ENCODE measurements around the gene CAMLG. TPM values are rescaled to one million over a fixed set of nuclear protein-coding genes. Genes with fewer than 3 reads are reported as not detected.

CAMLG gene
- total and polyA plus RNA-seq, 2 of the 13 experiments (the other 11 are each of a cell fraction or from before 2014, with no cell fraction given), result 14.2 to 19.8 TPM

GRCh38 chr5:134758504-134759341 is 20.4 kb downstream of the CAMLG start, which contains the start of gene DDX46 (continued):
- TF ChIP-seq ARID5B (CRISPR knock-in tag; IDR thresholded peaks at IDR 0.05), result peak; percentile 73
- no peak for TF ChIP-seq ZNF773 (CRISPR knock-in tag; IDR thresholded peaks at IDR 0.05; ENCODE audit: borderline replicate concordance)
- peak; percentile 92 for TF ChIP-seq ZSCAN31 (CRISPR knock-in tag; IDR thresholded peaks at IDR 0.05; ENCODE audit: low read depth)
- TF ChIP-seq CBFB (CRISPR knock-in tag; IDR thresholded peaks at IDR 0.05), result 0 out of 2 replicates have a peak, but pooled peaks have one; percentile 82
- TF ChIP-seq GMEB1 (CRISPR knock-in tag; IDR thresholded peaks at IDR 0.05; ENCODE audit: borderline replicate concordance), result peak; percentile 97
- TF ChIP-seq AFF4 (CRISPR knock-in tag; IDR thresholded peaks at IDR 0.05), result no peak
- TF ChIP-seq ZNF816 (CRISPR knock-in tag; IDR thresholded peaks at IDR 0.05; ENCODE audit: borderline replicate concordance), result peak; percentile 81; the same call in 1 of the 2 replicates
- no peak for TF ChIP-seq NCOA5 (CRISPR knock-in tag; IDR thresholded peaks at IDR 0.05)
- peak; percentile 99 for TF ChIP-seq KMT2A (CRISPR knock-in tag; IDR thresholded peaks at IDR 0.05)
- no peak for TF ChIP-seq NR3C1 (CRISPR knock-in tag; IDR thresholded peaks at IDR 0.05)
- no peak; the same call in 1 of the 2 replicates for TF ChIP-seq ZNF784 (CRISPR knock-in tag; IDR thresholded peaks at IDR 0.05; ENCODE audit: borderline replicate concordance)
- TF ChIP-seq CERS6 (CRISPR knock-in tag; IDR thresholded peaks at IDR 0.05), result peak; percentile 69; the same call in 1 of the 2 replicates
- TF ChIP-seq TRIM22 (IDR thresholded peaks at IDR 0.05), result no peak
- TF ChIP-seq ZNF557 (CRISPR knock-in tag; IDR thresholded peaks at IDR 0.05), result 0 out of 2 replicates have a peak, but pooled peaks have one; percentile 80
- 0 out of 2 replicates have a peak, but pooled peaks have one; percentile 85 for TF ChIP-seq EEA1 (CRISPR knock-in tag; IDR thresholded peaks at IDR 0.05; ENCODE audit: borderline replicate concordance)
